C4-2B (cell line): ENCODE results near the gene USP14.
"Not testable (repeated sequence)": the region's sequence is repeated elsewhere in the genome, so short reads cannot be mapped to it uniquely, and the experiment has no call there.

Experiments used
- CTCF ChIP-seq: fragments of 450-650 bp; conservative IDR thresholded peaks from 2 replicates; pipeline ENCODE4 v1.5.1; 2017; ENCODE audit warnings: mild to moderate bottlenecking
- ZFX ChIP-seq: fragments of 450-650 bp; IDR thresholded peaks from 2 replicates; pipeline ENCODE4 v1.6.1; 2017

GRCh38 chr18:120539-121260 lies 37.7 kb upstream of the USP14 start:
- TF ChIP-seq CTCF, ZFX: not testable (repeated sequence)
